Measurements from ENCODE around the gene PDF. TPM values are rescaled to one million over a fixed set of nuclear protein-coding genes. Genes with fewer than 3 reads are reported as not detected.

Gene PDF
- total and polyA plus RNA-seq, 4 donors = 3.6 to 6.0 (median 4.9) TPM

DNA sequence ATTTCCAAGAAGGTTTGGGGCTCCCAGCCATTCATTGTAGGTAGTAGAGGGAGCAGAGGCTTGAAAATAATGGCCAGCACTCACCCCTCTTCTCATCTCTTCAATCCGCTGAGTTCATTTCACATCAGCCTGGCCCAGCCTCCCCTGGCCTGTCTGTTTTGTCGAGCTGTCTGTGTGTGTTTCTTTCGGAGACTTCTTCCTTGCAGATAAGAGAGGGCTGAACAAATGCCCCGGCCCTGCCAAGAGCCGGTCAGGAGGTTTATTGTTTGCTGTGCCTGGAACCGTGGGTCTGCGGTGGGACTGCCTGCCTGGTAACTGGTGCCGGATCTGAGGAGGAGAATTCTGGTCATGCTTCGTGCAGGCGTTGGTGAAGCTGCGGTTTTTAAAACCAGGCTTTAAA, 15.9 kb downstream of the PDF start:
- ATAC-seq (ENCODE audit: low FRiP score) = no peak
- Histone ChIP-seq H3K9me3 (ENCODE audit: control insufficient read depth, low read length) (no peaks in the 10 kb centered on the region), H3K4me3 (ENCODE audit: low read length in 2 of 2) (no peak overlapping the region), H3K27ac (ENCODE audit: low read depth in 1 of 2, low read length in 2 of 2) (no peak overlapping the region), H3K27me3 (ENCODE audit: control insufficient read depth in 1 of 2, insufficient read depth in 2 of 2, low read length in 1 of 2) (no peaks in the 10 kb centered on the region), H3K4me1 (ENCODE audit: control insufficient read depth in 1 of 2, insufficient read depth in 2 of 2, low read length in 2 of 2) (no peaks in the 10 kb centered on the region), H3K36me3 (ENCODE audit: control insufficient read depth in 1 of 2, insufficient read depth in 2 of 2, low read length in 1 of 2) (peaks cover 0 to 10% of the 10 kb centered on the region in 2 donors)
- 84 to 86% methylated on average over 11 of the region's 11 CpGs for WGBS, 2 donors
- peak in 1 of 2 donors; percentile 44 for DNase-seq
- intact Hi-C loops (cut with DNase I) = no loop called here

GRCh38 chr16:69313469-69313868, 16.9 kb downstream of the PDF start:
- Histone ChIP-seq H3K36me3 (ENCODE audit: control insufficient read depth in 1 of 2, insufficient read depth in 2 of 2, low read length in 1 of 2) (peaks cover 0 to 4% of the 10 kb centered on the region in 2 donors), H3K27me3 (ENCODE audit: control insufficient read depth in 1 of 2, insufficient read depth in 2 of 2, low read length in 1 of 2) (no peaks in the 10 kb centered on the region), H3K4me3 (ENCODE audit: low read length in 2 of 2) (no peak overlapping the region), H3K9me3 (ENCODE audit: control insufficient read depth, low read length) (no peaks in the 10 kb centered on the region), H3K4me1 (ENCODE audit: control insufficient read depth in 1 of 2, insufficient read depth in 2 of 2, low read length in 2 of 2) (no peaks in the 10 kb centered on the region), H3K27ac (ENCODE audit: low read depth in 1 of 2, low read length in 2 of 2) (no peak overlapping the region)
- ATAC-seq (ENCODE audit: low FRiP score) (no peak), DNase-seq (no peak)
- intact Hi-C loops (cut with DNase I) = no loop called here
- WGBS, 2 donors = 94% methylated on average over 5 of the region's 5 CpGs

DNA sequence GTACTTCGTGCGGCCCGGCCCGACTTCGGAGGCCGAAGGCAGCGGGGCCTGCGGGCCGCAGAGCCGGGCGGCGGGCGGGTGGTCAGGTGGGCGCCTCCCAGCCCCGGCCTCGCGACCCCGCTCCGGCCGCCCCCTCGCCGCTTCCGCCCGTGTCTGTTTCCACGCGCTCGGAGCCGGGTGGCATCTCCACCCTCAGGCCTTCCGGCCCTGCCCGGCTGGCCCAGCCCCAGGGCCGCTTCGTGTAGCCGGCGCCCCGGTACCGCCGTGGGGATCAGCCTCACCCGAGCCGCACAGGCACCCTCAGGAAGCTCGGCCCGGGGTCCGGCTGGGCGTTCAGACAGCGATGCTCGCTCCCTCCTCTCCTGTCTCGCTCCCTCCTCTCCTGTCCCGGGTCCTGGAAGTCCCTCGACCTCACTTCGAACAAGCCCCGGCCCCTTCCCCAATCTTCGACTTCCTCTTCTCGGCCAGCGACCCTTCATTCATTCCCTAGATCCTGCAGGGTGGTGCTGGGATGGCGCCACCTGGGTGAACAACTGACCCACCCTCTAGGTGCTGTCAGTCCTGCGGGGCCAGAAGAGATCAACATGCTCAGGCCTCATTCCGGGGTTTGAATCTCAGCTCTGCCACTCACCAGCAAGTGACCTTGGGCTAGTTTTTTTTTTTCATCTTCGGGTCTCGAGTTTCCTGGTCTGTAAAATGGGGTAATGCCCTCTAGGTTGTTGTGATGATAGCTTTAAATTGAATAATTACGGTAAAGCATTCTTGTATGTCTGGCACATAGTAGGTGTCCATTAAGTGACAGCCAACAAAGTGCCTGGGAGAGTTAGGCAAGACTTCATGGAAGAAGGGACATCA, 18.6 kb downstream of the PDF start:
- Histone ChIP-seq H3K4me3 (ENCODE audit: low read length in 2 of 2) (peak overlapping the region; percentile 64 to 80), H3K27ac (ENCODE audit: low read depth in 1 of 2, low read length in 2 of 2) (peak overlapping the region in 1 of 2 donors; percentile 74), H3K9me3 (ENCODE audit: control insufficient read depth, low read length) (no peaks in the 10 kb centered on the region), H3K27me3 (ENCODE audit: control insufficient read depth in 1 of 2, insufficient read depth in 2 of 2, low read length in 1 of 2) (no peaks in the 10 kb centered on the region), H3K36me3 (ENCODE audit: control insufficient read depth in 1 of 2, insufficient read depth in 2 of 2, low read length in 1 of 2) (peaks cover 0 to 2% of the 10 kb centered on the region in 2 donors), H3K4me1 (ENCODE audit: control insufficient read depth in 1 of 2, insufficient read depth in 2 of 2, low read length in 2 of 2) (no peaks in the 10 kb centered on the region)
- intact Hi-C loops (cut with DNase I) = no loop called here
- peak; percentile 69 for ATAC-seq (ENCODE audit: low FRiP score)
- DNase-seq = peak in 1 of 2 donors; percentile 82
- WGBS, 2 donors = 1 to 2% methylated on average over 52 to 59 of the region's 59 CpGs

GRCh38 chr16:69310653-69311532, 19.5 kb downstream of the PDF start, which contains the start of gene VPS4A:
Gene VPS4A, plus strand, starts transcription at chr16:69311350. Its CDS starts 162 bp downstream, at chr16:69311512.
- ATAC-seq (ENCODE audit: low FRiP score) (peak; percentile 100), DNase-seq (peak; percentile 97 to 99)
- Histone ChIP-seq H3K4me3 (ENCODE audit: low read length in 2 of 2) (peak within 1 kb of the TSS; percentile 64 to 80), H3K4me1 (ENCODE audit: control insufficient read depth in 1 of 2, insufficient read depth in 2 of 2, low read length in 2 of 2) (no peaks in the 10 kb centered on the region), H3K9me3 (ENCODE audit: control insufficient read depth, low read length) (no peaks in the 10 kb centered on the region), H3K27ac (ENCODE audit: low read depth in 1 of 2, low read length in 2 of 2) (peak within 1 kb of the TSS in 1 of 2 donors; percentile 74), H3K27me3 (ENCODE audit: control insufficient read depth in 1 of 2, insufficient read depth in 2 of 2, low read length in 1 of 2) (no peaks in the 10 kb centered on the region), H3K36me3 (ENCODE audit: control insufficient read depth in 1 of 2, insufficient read depth in 2 of 2, low read length in 1 of 2) (no peaks in the 10 kb centered on the region)
- 9 to 10% methylated on average over 60 to 70 of the region's 70 CpGs for WGBS, 2 donors
- intact Hi-C loops (cut with DNase I) = no loop called here

DNA sequence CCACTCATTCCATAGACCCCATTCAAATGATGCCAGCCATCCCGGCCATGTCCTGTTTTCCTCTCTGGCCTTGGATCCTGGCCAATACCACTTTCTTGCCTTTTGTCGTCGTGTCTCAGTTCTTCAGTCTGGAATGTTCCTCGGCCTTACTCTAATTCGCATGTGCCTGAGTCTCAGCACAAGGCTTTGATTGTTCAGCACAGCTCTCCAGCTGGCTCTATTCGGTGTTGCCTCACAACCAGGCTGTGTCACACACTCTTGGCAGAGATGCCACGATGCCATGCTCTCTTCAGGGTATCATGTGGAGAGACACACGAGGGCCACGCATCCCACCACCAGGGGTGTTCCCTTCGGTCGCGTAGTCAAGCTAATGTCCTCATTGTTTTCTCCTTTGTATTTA, 21.1 kb downstream of the PDF start:
- Histone ChIP-seq H3K9me3 (ENCODE audit: control insufficient read depth, low read length) (no peaks in the 10 kb centered on the region), H3K36me3 (ENCODE audit: control insufficient read depth in 1 of 2, insufficient read depth in 2 of 2, low read length in 1 of 2) (no peaks in the 10 kb centered on the region), H3K27ac (ENCODE audit: low read depth in 1 of 2, low read length in 2 of 2) (no peak overlapping the region), H3K27me3 (ENCODE audit: control insufficient read depth in 1 of 2, insufficient read depth in 2 of 2, low read length in 1 of 2) (no peaks in the 10 kb centered on the region), H3K4me3 (ENCODE audit: low read length in 2 of 2) (no peak overlapping the region), H3K4me1 (ENCODE audit: control insufficient read depth in 1 of 2, insufficient read depth in 2 of 2, low read length in 2 of 2) (no peaks in the 10 kb centered on the region)
- DNase-seq (peak in 1 of 2 donors; percentile 58), ATAC-seq (ENCODE audit: low FRiP score) (no peak)
- WGBS, 2 donors = 66 to 67% methylated on average over 12 of the region's 12 CpGs
- intact Hi-C loops (cut with DNase I) = no loop called here

DNA sequence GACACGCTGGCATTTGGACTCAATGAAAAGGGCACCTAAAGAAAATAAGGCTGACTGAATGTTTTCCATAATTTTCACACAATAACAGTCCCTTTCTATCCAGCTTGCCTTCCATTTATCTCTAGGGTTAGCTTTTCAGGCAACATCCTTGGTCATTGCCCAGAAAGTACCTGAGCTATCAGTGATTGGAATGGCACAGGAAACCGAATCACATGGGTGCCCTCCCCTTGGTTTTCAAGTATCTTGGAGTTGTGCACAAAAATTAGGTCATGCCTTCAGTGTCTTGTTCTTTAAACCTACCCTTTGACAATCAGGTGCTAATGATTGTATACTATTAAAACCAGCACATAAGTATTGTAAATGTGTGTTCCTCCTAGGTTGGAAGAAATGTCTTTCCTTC, 22.5 kb downstream of the PDF start:
- no peak for DNase-seq
- WGBS, 2 donors = 89 to 92% methylated on average over 2 of the region's 2 CpGs
- ATAC-seq (ENCODE audit: low FRiP score) = no peak
- Histone ChIP-seq H3K36me3 (ENCODE audit: control insufficient read depth in 1 of 2, insufficient read depth in 2 of 2, low read length in 1 of 2) (no peaks in the 10 kb centered on the region), H3K4me3 (ENCODE audit: low read length in 2 of 2) (no peak overlapping the region), H3K9me3 (ENCODE audit: control insufficient read depth, low read length) (no peaks in the 10 kb centered on the region), H3K4me1 (ENCODE audit: control insufficient read depth in 1 of 2, insufficient read depth in 2 of 2, low read length in 2 of 2) (no peaks in the 10 kb centered on the region), H3K27ac (ENCODE audit: low read depth in 1 of 2, low read length in 2 of 2) (no peak overlapping the region), H3K27me3 (ENCODE audit: control insufficient read depth in 1 of 2, insufficient read depth in 2 of 2, low read length in 1 of 2) (no peaks in the 10 kb centered on the region)
- intact Hi-C loops (cut with DNase I) = no loop called here

DNA sequence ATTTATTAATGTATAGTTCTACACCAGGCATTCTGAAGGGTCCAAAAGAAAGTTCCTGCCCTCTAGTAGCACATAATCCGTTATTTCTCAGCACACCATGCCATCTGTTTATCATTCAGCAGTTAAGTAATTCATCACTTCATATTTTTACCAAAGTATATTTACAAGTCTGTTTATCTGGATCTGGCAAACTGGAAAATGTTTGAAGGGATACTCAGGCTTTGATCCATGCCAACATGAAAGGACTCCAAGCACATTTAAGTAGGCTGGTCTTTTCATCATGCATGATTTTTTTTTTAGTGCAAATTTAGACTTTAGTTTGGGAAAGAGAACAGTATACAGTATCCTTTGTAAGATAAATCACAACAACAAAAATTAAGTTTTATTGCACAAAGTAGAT, 23.3 kb downstream of the PDF start:
- no peak overlapping the region for H3K27ac ChIP-seq (ENCODE audit: low read depth in 1 of 2, low read length in 2 of 2)
- no peak for DNase-seq
- no peak overlapping the region for H3K4me3 ChIP-seq (ENCODE audit: low read length in 2 of 2)
- H3K4me1 ChIP-seq (ENCODE audit: control insufficient read depth in 1 of 2, insufficient read depth in 2 of 2, low read length in 2 of 2) = no peaks in the 10 kb centered on the region
- no peaks in the 10 kb centered on the region for H3K9me3 ChIP-seq (ENCODE audit: control insufficient read depth, low read length)
- H3K27me3 ChIP-seq (ENCODE audit: control insufficient read depth in 1 of 2, insufficient read depth in 2 of 2, low read length in 1 of 2) = no peaks in the 10 kb centered on the region
- H3K36me3 ChIP-seq (ENCODE audit: control insufficient read depth in 1 of 2, insufficient read depth in 2 of 2, low read length in 1 of 2) = no peaks in the 10 kb centered on the region
- ATAC-seq (ENCODE audit: low FRiP score) = no peak
- 59 to 83% methylated on average over 1 of the region's 1 CpG for WGBS, 2 donors
- intact Hi-C loops (cut with DNase I) = no loop called here

DNA sequence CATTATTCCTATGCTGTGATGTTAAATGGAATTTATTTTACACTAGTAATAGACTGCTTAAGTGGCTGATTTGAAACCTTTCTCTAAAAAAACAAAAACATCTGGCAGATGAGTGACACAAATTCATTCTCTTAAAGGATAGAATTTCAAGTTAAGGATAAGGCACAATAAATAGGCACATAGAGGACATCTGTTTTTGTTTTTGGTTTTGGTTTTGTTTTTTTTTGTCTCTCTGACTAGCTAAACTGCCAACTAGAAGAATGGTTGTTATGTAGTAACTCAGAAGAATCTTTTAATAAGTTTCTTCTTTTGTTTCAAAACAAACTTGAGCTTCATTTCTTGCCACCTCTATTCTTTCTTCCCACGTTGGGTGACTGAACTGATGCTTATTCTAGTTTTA, 24.4 kb downstream of the PDF start:
- no peak for ATAC-seq (ENCODE audit: low FRiP score)
- Histone ChIP-seq H3K4me3 (ENCODE audit: low read length in 2 of 2) (no peak overlapping the region), H3K36me3 (ENCODE audit: control insufficient read depth in 1 of 2, insufficient read depth in 2 of 2, low read length in 1 of 2) (peaks cover 0 to 5% of the 10 kb centered on the region in 2 donors), H3K4me1 (ENCODE audit: control insufficient read depth in 1 of 2, insufficient read depth in 2 of 2, low read length in 2 of 2) (no peaks in the 10 kb centered on the region), H3K27ac (ENCODE audit: low read depth in 1 of 2, low read length in 2 of 2) (no peak overlapping the region), H3K9me3 (ENCODE audit: control insufficient read depth, low read length) (no peaks in the 10 kb centered on the region), H3K27me3 (ENCODE audit: control insufficient read depth in 1 of 2, insufficient read depth in 2 of 2, low read length in 1 of 2) (no peaks in the 10 kb centered on the region)
- 64 to 71% methylated on average over 1 of the region's 1 CpG for WGBS, 2 donors
- intact Hi-C loops (cut with DNase I) = no loop called here
- no peak for DNase-seq
